SKM-1 (cell line): ENCODE results near the gene PCNP.
A peak's percentile ranks its signal among the peaks of the same experiment; 100 is the strongest.
"Not testable (repeated sequence)": the region's sequence is repeated elsewhere in the genome, so short reads cannot be mapped to it uniquely, and the experiment has no call there.

Source experiments
- DNase-seq: peaks from one replicate; lab custom pipeline; 2025; ENCODE audit not compliant: unreplicated experiment; lab: John Stamatoyannopoulos, UW

Gene PCNP

DNA sequence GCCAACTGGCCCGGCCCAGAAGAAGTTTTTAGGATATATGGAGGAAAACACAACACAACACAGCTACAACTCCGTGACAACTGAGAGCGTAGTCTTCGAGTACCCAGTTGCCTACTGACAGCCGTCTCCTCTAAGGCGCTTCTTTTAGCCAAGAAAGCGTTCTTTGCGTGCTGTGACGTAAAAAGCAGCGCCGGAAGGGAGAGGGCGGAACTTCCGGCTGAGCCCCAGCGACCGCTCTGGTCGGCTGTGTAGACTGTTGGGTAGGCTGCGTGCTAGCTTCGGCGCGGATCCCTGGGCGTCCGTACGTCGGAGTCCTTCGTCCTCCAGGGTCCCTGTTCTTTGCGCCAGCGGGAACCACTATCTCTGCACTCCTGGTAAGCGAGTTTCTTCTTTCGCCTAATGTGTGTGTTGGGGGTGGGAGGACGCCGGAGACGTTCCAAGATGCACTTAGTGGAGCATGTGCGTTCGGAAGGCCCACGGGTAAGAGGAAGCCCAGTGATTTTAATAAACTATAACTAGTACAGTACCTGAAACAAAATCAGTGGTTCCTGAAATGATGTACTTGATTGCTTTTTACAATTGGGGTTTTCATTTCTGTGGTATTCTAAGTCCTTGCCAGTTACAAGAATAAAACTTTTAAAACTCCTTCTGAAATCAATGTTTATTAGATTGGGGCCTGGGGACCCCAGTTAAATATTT lies 12.2 kb upstream of the PCNP start, which contains the start of gene TRMT10C:
TRMT10C (plus strand) TSS at position 239 of the 699 bp plus-strand sequence. CDS start 2,914 bp downstream, outside the sequence.
- DNase-seq = peak; percentile 84

DNA sequence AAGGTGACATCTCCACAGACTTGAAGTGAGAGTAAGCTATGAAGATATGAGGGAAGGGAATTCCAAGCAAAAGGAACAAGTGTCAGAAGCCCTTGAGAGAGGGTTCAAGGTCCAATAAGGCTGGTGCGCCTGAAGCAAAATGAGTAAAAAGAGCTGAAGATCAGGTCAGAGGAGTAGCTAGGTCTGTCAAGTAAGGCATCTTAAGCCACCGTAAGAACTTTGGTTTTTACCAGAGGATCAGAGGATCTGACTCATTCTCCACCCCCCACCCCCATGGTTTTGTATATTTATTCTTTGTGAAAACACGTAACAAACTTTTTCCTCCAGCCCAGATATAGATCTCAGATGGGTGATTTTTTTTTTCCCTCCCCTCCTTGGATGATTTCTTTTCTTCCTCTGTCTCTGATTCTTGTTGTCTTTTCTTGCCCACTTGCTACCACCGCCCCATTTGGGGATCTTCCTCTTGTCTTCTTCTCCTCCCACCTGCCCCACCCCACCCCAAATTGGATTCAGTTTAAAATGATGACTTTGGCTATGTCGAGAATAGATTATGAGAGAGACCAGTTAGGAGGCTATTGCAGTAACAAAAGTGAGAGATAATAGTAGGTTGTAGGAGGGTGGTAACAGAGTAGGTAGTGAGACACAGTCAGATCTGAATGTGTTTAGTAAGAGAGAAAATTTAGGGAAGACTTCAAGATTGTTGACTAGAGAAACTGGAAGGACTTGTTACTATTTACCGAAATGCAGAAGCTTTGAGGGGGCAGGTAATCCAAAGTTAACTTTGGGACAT lies 6.3 kb upstream of the PCNP start:
- no peak for DNase-seq

GRCh38 chr3:101571028-101571895 lies 2.7 kb upstream of the PCNP start:
- DNase-seq = no peak

DNA sequence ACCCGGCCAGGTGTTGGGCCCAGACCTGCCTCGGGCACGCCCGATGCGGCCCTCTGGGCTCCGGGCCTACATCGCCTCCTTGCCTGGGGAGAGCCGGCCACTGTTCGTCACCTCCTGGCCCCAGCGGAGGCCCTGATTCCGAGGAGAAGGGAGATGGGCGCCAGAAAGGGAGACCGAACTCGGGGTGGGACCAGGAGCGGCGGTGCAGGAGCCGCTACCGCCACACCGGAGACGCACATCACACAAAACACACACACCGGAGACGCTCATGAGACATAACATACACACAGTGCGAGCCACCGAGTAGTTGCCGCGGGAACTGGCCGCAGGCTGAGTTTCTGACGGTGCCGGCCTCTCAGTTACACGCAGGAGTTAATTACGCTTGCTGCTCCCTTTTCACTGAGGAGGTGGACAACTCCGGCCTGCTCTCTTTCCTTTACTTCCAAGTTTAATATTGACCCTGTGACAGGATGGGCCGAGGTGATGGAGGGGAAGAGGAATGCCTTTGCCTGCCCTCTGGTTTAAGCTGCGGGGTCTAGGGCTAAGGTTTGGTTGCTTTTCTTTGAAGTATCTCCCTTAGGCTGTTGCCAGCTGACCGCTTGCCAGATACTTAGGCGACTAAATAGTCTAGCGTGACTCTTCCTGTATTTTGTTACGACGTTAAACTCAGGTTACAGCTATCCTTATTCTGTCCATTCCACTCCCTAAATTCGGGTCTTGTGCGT lies 570 bp downstream of the PCNP start:
- DNase-seq = no peak

- no peak for DNase-seq
Measured at GRCh38 chr3:101577286-101577685, 3.3 kb downstream of the PCNP start.

GRCh38 chr3:101588616-101589015 lies 14.6 kb downstream of the PCNP start:
- no peak for DNase-seq

DNA sequence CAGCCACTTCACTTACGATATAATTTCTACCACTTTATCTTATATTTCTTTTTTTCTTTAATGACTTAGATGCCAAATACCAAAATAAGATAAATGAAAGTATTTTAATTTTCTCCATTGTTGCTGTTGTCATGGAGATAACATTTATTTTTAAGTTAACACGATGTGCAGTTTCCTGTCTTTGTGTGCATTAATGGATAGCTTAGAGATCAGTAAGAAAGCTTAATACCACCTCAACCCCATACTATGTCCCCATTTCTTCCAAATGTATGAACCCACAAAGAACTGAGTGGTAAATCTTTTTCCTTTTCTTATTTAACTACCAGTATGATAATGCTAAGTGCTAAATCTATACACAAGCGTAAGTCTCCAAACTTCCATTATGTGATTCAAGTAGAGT lies 17.1 kb downstream of the PCNP start:
- no peak for DNase-seq

GRCh38 chr3:101602731-101603130 lies 28.8 kb downstream of the PCNP start:
- DNase-seq = no peak

DNA sequence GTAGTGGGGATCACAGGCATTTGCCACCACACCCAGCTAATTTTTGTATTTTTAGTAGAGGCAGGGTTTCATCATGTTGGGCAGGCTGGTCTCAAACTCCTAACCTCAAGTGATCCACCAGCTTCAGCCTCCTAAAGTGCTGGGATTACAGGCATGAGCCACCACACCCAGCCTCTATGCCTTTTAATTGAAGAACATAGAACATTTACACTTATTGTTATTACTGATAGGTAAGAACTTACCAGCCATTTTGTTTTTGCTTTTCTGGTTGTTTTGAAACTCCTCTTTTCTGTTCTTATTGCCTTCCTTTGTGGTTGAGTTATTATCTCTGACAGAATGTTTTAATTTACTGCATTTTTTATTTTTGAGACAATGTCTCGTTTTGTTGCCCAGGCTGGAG lies 29.2 kb downstream of the PCNP start:
- no peak for DNase-seq

GRCh38 chr3:101605398-101605797 lies 31.4 kb downstream of the PCNP start:
- not testable (repeated sequence) for DNase-seq

DNA sequence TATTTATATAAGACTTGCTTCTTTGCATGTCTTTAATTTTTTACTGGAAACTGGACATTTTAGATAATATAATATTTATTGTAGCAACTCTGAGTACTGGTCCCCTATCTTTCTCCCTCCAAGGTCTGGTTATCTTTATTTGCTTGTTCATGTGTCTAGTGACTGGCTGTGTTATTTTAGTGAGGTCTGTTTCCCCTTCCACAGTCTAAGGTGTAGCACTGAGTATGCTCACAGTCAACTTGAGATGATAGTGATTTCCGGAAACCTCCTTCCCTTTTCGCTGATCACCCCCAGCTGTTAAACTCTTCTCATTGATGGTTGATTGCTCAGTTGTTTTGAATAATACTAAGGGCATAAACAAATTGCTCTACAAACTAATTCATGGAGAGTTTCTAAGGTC lies 37.0 kb downstream of the PCNP start:
- DNase-seq = no peak

DNA sequence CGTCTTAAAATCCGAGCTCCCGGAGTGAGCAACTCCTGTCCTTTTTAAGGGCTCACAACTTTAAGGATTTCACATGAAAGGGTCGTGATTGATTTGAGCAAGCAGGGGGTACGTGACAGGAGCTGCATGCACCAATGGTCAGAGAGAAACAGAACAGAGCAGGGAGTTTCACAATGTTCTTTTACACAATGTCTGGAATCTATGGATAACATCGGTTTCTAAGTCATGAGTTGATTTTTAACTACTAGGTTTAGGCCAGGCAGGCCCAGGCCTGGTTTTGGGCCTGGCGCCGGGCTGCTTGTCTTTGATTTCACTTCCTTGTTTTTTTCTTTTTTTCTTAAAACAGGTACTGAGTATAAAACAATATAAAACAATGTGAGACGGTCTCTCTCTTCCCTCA lies 39.0 kb downstream of the PCNP start:
- DNase-seq = not testable (repeated sequence)

- DNase-seq = no peak
Measured at GRCh38 chr3:101615525-101615924, 41.5 kb downstream of the PCNP start.

- no peak for DNase-seq
Measured at GRCh38 chr3:101617478-101617877, 43.5 kb downstream of the PCNP start.

GRCh38 chr3:101618726-101619125 lies 44.7 kb downstream of the PCNP start:
- no peak for DNase-seq

DNA sequence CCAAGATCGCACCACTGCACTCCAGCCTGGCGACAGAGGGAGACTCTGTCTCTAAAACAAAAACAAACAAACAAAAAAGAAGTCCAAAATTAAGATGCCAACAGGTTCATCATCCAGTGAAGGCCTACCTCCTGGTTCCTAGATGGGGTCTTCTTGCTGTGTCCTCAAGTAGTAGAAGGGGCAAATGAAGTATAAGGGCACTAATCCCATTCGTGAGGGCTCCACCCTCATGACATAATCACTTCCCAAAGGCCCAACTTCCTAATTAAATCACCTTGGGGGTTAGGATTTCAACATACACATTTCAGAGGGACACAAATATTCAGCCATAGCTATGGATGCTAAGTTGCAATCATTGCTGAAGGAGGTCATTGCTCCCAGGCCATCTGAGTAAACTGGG lies 45.8 kb downstream of the PCNP start:
- DNase-seq = no peak

- DNase-seq = no peak
Measured at GRCh38 chr3:101623656-101624055, 49.7 kb downstream of the PCNP start.

- no peak for DNase-seq
Measured at GRCh38 chr3:101624857-101625256, 50.9 kb downstream of the PCNP start.

DNA sequence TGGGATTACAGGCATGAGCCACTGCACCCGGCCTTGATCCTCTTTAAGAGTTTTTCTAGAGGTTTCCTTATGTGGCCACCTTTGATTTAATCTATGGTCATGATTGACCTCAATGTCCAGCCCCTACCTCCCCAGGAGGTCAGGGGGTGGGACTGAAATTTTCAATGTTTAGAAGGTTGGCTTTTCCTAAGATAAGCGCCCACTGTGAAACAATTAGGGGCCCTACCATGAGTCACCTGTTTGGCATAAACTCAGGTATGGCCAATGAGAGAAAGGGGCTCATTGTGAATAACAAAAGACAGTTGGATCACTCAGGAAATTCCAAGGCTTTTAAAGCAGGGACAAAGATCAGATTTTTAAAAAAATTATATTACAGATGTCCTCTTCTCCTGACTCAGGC lies 51.9 kb downstream of the PCNP start:
- no peak for DNase-seq

- DNase-seq = no peak
Measured at GRCh38 chr3:101629219-101629618, 55.2 kb downstream of the PCNP start.
